GM12878 (cell line): ENCODE results near the gene HOMER2. TPM values are rescaled to one million over a fixed set of nuclear protein-coding genes. Genes with fewer than 3 reads are reported as not detected.

Source experiments
- ATAC-seq: fragments of 200-7000 bp; cut with Tn5 transposase; 3 replicates; pipeline ENCODE4 v1.9.1; 2020; ENCODE audit warnings: mild to moderate bottlenecking, moderate library complexity
- BruUV-seq: library from RNA; stranded (reverse); fragments of 400-500 nt; replicated peaks from 2 replicates; lab custom pipeline; 2021; lab: Mats Ljungman, UMichigan
- CTCF ChIA-PET: fragments of 300-600 bp; sonication (Branson Sonifier 250); formaldehyde crosslinking; extraction: SDS; loops from one replicate; lab custom pipeline; 2021; ENCODE audit warnings: inconsistent platforms; lab: Yijun Ruan, JAX
- POLR2A ChIA-PET: fragments of 350-600 bp; formaldehyde crosslinking; extraction: SDS; loops from one replicate; lab custom pipeline; 2021; ENCODE audit warnings: inconsistent platforms; lab: Charles Lee
- RAD21 ChIA-PET: fragments of 300-600 bp; sonication (Branson Sonifier 250); formaldehyde crosslinking; loops from one replicate; lab custom pipeline; 2023; ENCODE audit warnings: antibody characterized with exemption; ENCODE audit not compliant: unreplicated experiment; lab: Charles Lee
- SMC1A ChIA-PET: fragments of 300-600 bp; sonication (Branson Sonifier 250); formaldehyde crosslinking; loops from one replicate; lab custom pipeline; 2023; ENCODE audit not compliant: unreplicated experiment, uncharacterized antibody; lab: Charles Lee
- DNase-seq: peaks from one replicate; pipeline ENCODE4 v3.0.0-alpha.2; 2011; ENCODE audit warnings: low read depth, low spot score
- FAIRE-seq: peaks from 3 replicates; lab custom pipeline; 2011; peaks lifted over from hg19 to GRCh38; lab: Jason Lieb, UNC
- H2AFZ ChIP-seq: 2 replicates; pipeline ENCODE4 v1.6.0; 2011; ENCODE audit warnings: low read depth, low read length, control low read depth; ENCODE audit not compliant: control insufficient read depth
- H3K27ac ChIP-seq: 2 replicates; pipeline ENCODE4 v1.5.1; 2011; ENCODE audit warnings: control low read depth; ENCODE audit not compliant: control insufficient read depth, insufficient read depth
- H3K27me3 ChIP-seq, 2 experiments: replicated peaks in 1 of 2; 2 replicates each; pipeline versions ENCODE4 v1.6.0 to v1.6.1; 2011; ENCODE audit warnings: low read length in 1 of 2; ENCODE audit not compliant: control insufficient read depth in 2 of 2, insufficient read depth in 2 of 2
- H3K36me3 ChIP-seq, 2 experiments: 2 replicates each; pipeline ENCODE4 v1.5.1; 2011; ENCODE audit warnings: low read length in 1 of 2; ENCODE audit not compliant: control insufficient read depth in 2 of 2, insufficient read depth in 2 of 2
- H3K4me1 ChIP-seq: 2 replicates; pipeline ENCODE4 v1.6.1; 2011; ENCODE audit warnings: mild to moderate bottlenecking, low read length, moderate library complexity, mixed read lengths; ENCODE audit not compliant: control insufficient read depth, insufficient read depth
- H3K4me2 ChIP-seq: 2 replicates; pipeline ENCODE4 v1.6.0; 2011; ENCODE audit warnings: control low read depth; ENCODE audit not compliant: control insufficient read depth, insufficient read depth
- H3K4me3 ChIP-seq: fragments of 200-600 bp; sonication (generic); 2 replicates; pipeline ENCODE4 v1.5.1; 2016
- H3K79me2 ChIP-seq: 2 replicates; pipeline ENCODE4 v1.6.0; 2011; ENCODE audit warnings: low read length; ENCODE audit not compliant: control insufficient read depth, insufficient read depth
- H3K9ac ChIP-seq: 2 replicates; pipeline ENCODE4 v1.8.0; 2011; ENCODE audit warnings: low read length, control low read depth, mixed read lengths; ENCODE audit not compliant: control insufficient read depth, insufficient read depth
- H3K9me3 ChIP-seq: replicated peaks from 3 replicates; pipeline ENCODE4 v1.5.1; 2011; ENCODE audit warnings: mild to moderate bottlenecking, low read length; ENCODE audit not compliant: control insufficient read depth, insufficient read depth
- H4K20me1 ChIP-seq: 2 replicates; pipeline ENCODE4 v1.6.0; 2011; ENCODE audit not compliant: control insufficient read depth, insufficient read depth
- CBX5 ChIP-seq: sonication (generic); IDR thresholded peaks from 2 replicates; pipeline ENCODE4 v1.6.1; 2016; ENCODE audit warnings: low read depth, moderate library complexity, mild to moderate bottlenecking, inconsistent platforms
- CEBPB ChIP-seq, 2 experiments: fragments of 150-350 bp in 1 of 2; IDR thresholded peaks; 2 replicates each; pipeline ENCODE4 v1.6.1; 2012 to 2014; ENCODE audit warnings: low read depth in 2 of 2, low read length in 2 of 2, borderline replicate concordance in 1 of 2, inconsistent platforms in 1 of 2
- CREM ChIP-seq: IDR thresholded peaks from 2 replicates; pipeline ENCODE4 v1.6.1; 2014; ENCODE audit warnings: antibody characterized with exemption, low read depth
- EP300 ChIP-seq, 2 experiments: fragments of 150-350 bp in 1 of 2; IDR thresholded peaks; 2 replicates each; pipeline ENCODE4 v1.6.1; 2011 to 2012; ENCODE audit warnings: low read depth in 2 of 2, low read length in 2 of 2, borderline replicate concordance in 1 of 2, improper control_type of control experiment in 1 of 2, inconsistent platforms in 1 of 2; ENCODE audit not compliant: control insufficient read depth in 1 of 2
- RAD21 ChIP-seq: IDR thresholded peaks from 2 replicates; pipeline ENCODE4 v1.6.1; 2011; ENCODE audit warnings: mild to moderate bottlenecking, low read depth, low read length, moderate library complexity; ENCODE audit not compliant: insufficient read depth
- RELA ChIP-seq: fragments of 450-650 bp; IDR thresholded peaks from 2 replicates; pipeline ENCODE4 v1.8.0; 2014; ENCODE audit warnings: borderline replicate concordance; ENCODE audit not compliant: partially characterized antibody
- RUNX3 ChIP-seq: IDR thresholded peaks from 2 replicates; pipeline ENCODE4 v1.6.1; 2012; ENCODE audit warnings: low read length, inconsistent platforms
- TAF1 ChIP-seq: IDR thresholded peaks from 2 replicates; pipeline ENCODE4 v1.6.1; 2011; ENCODE audit warnings: mild to moderate bottlenecking, low read depth, low read length, borderline replicate concordance
- WRNIP1 ChIP-seq: IDR thresholded peaks from 2 replicates; pipeline ENCODE4 v1.6.1; 2011; ENCODE audit warnings: low read depth, low read length, improper control_type of control experiment, borderline replicate concordance
- WGBS: methylation state at CpG from one replicate; pipeline ENCODE4 v1.1.6; 2016; ENCODE audit warnings: low lambda C conversion rate; ENCODE audit not compliant: insufficient replicate concordance, insufficient coverage; ENCODE audit errors: missing lambda C conversion rate; 5-methylcytosine and 5-hydroxymethylcytosine counted together
- in situ Hi-C: fragments of 300-500 bp; cut with MboI; formaldehyde crosslinking; loops from 9 replicates; pipeline ENCODE4 v1.14.3; 2018; ENCODE audit warnings: mixed read lengths
- intact Hi-C: fragments of 100-400 bp; cut with micrococcal nuclease; formaldehyde crosslinking; loops from one replicate; pipeline ENCODE4 v1.14.2; 2022; ENCODE audit not compliant: unreplicated experiment
- polyA plus RNA-seq, 11 experiments: library from polyadenylated mRNA; depleted of rRNA in 4 of 11; unstranded in 6 of 11; stranded (reverse) in 5 of 11; fragments of >200 nt; fragmentation: Nextera tagmentation in 4 of 11; fragmentation: Illumina TruSeq in 1 of 11; extraction: Ambion mirVana in 4 of 11; extraction: Trizol in 1 of 11; gene quantifications; 1 replicate in 1 of 11; 2 replicates in 10 of 11; pipeline versions ENCODE4 v1.2.1 to v1.2.3, GENCODE V29; 2011 to 2016; ENCODE audit warnings: inconsistent platforms in 2 of 11, missing spikeins in 2 of 11, low read depth in 1 of 11
- total RNA-seq, 4 experiments: library from RNA; depleted of rRNA in 3 of 4; stranded (reverse); fragments of >200 nt in 3 of 4; fragmentation: Illumina TruSeq in 1 of 4; extraction: Trizol in 1 of 4; gene quantifications; 2 replicates each; pipeline versions ENCODE4 v1.2.1 to v1.2.3, GENCODE V29; 2013 to 2021
- TF ChIP-seq, protein P1 (sequence below): fragments of 450-650 bp; IDR thresholded peaks from 2 replicates; pipeline ENCODE4 v1.6.1; 2016; ENCODE audit warnings: mild to moderate bottlenecking
- TF ChIP-seq, protein P2 (sequence below): fragments of 150-350 bp; IDR thresholded peaks from 2 replicates; pipeline ENCODE4 v1.6.1; 2014; ENCODE audit warnings: mild to moderate bottlenecking, low read depth, low read length
- TF ChIP-seq, protein P3 (sequence below): IDR thresholded peaks from 2 replicates; pipeline ENCODE4 v1.6.1; 2012; ENCODE audit warnings: improper control_type of control experiment, low read depth, low read length; ENCODE audit not compliant: insufficient replicate concordance
- TF ChIP-seq, protein P4 (sequence below): fragments of 450-650 bp; IDR thresholded peaks from 2 replicates; pipeline ENCODE4 v1.6.1; 2014; ENCODE audit warnings: mild to moderate bottlenecking

Gene HOMER2
- total and polyA plus RNA-seq, 10 of the 15 experiments (the other 5 are each of a cell fraction or from before 2014, with no cell fraction given), result 0.60 to 5.0 (median 1.8) TPM

DNA sequence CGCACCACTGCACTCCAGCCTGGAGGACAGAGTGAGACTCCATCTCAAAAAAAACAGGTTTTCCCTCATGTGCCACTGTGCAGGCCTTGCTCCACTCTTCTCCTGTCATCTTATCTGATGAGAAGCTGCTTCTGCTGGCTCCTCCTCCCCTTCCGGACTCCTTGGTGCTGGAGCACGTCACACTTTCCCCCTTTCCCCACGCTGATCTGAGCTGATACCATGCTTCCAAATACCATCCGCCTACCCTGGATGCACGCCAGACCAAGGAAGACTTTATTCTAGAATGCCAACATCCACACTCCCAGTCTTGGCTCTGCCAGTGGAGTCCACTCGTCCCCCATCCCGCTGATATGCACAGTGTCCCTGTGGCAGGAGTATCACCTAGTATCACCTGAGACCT, 31.3 kb downstream of the HOMER2 start (continued):
- TF ChIP-seq, protein P1, sequence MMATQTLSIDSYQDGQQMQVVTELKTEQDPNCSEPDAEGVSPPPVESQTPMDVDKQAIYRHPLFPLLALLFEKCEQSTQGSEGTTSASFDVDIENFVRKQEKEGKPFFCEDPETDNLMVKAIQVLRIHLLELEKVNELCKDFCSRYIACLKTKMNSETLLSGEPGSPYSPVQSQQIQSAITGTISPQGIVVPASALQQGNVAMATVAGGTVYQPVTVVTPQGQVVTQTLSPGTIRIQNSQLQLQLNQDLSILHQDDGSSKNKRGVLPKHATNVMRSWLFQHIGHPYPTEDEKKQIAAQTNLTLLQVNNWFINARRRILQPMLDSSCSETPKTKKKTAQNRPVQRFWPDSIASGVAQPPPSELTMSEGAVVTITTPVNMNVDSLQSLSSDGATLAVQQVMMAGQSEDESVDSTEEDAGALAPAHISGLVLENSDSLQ, result no peak
- no peak for TF ChIP-seq CBX5

DNA sequence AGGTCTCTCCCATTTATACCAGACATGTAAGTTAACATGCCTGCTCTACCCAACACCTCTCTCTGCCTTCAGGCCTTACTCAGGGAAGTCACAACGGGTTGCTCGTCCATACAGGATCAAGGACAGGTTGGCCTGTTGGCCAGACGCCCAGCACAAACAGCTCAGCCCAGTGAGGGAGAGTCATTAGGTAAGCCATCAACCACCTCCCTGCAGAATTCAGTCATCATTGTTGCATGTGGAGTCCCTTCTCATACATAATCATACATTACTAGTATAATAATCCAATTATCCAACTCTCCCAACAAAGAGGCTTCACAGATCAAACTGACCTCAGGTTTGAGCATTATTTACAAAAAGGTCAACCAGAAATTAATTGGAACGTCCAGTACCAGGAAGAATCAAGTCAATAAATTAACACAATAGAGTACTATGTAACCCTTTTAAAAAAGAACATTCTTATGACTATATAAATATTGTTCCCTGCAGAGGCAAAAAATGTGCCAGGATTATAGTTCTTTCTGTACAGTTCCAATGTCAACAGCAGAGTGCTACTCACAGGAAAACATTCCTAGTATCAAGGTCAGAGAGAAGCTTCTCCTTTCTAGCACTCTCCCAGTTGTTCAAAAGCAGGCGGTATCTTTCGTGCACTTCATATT, 33.2 kb downstream of the HOMER2 start:
- H3K4me3 ChIP-seq, result no peak overlapping the region
- ATAC-seq (no peak), FAIRE-seq (no peak), DNase-seq (no peak)
- in situ Hi-C loops (no loop called here), intact Hi-C loops (no loop called here)
- H3K4me1 ChIP-seq, result no peaks in the 10 kb centered on the region
- no peak overlapping the region for H3K9ac ChIP-seq
- no peak overlapping the region for H2AFZ ChIP-seq
- BruUV-seq, result no TSS peak
- H3K27me3 ChIP-seq, result peaks cover 1 to 5% of the 10 kb centered on the region in 2 experiments; a peak in 3 of 4 replicates
- H3K36me3 ChIP-seq, result no peaks in the 10 kb centered on the region
- RAD21 ChIA-PET, result no interaction called here
- H3K9me3 ChIP-seq, result no peaks in the 10 kb centered on the region
- 35% methylated on average over 6 of the region's 6 CpGs for WGBS
- H3K27ac ChIP-seq, result no peak overlapping the region
- H3K79me2 ChIP-seq, result no peaks in the 10 kb centered on the region
- POLR2A ChIA-PET, result no interaction called here
- SMC1A ChIA-PET, result no interaction called here
- H4K20me1 ChIP-seq, result no peaks in the 10 kb centered on the region
- CTCF ChIA-PET, result interaction anchor here (1.1 kb wide), 1 partner anchor 77 kb away, joined by 3 read pairs; no protein-coding TSS in a partner anchor
- no peak overlapping the region for H3K4me2 ChIP-seq
- TF ChIP-seq, protein P2, sequence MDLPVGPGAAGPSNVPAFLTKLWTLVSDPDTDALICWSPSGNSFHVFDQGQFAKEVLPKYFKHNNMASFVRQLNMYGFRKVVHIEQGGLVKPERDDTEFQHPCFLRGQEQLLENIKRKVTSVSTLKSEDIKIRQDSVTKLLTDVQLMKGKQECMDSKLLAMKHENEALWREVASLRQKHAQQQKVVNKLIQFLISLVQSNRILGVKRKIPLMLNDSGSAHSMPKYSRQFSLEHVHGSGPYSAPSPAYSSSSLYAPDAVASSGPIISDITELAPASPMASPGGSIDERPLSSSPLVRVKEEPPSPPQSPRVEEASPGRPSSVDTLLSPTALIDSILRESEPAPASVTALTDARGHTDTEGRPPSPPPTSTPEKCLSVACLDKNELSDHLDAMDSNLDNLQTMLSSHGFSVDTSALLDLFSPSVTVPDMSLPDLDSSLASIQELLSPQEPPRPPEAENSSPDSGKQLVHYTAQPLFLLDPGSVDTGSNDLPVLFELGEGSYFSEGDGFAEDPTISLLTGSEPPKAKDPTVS, result no peak
- TF ChIP-seq, protein P3, sequence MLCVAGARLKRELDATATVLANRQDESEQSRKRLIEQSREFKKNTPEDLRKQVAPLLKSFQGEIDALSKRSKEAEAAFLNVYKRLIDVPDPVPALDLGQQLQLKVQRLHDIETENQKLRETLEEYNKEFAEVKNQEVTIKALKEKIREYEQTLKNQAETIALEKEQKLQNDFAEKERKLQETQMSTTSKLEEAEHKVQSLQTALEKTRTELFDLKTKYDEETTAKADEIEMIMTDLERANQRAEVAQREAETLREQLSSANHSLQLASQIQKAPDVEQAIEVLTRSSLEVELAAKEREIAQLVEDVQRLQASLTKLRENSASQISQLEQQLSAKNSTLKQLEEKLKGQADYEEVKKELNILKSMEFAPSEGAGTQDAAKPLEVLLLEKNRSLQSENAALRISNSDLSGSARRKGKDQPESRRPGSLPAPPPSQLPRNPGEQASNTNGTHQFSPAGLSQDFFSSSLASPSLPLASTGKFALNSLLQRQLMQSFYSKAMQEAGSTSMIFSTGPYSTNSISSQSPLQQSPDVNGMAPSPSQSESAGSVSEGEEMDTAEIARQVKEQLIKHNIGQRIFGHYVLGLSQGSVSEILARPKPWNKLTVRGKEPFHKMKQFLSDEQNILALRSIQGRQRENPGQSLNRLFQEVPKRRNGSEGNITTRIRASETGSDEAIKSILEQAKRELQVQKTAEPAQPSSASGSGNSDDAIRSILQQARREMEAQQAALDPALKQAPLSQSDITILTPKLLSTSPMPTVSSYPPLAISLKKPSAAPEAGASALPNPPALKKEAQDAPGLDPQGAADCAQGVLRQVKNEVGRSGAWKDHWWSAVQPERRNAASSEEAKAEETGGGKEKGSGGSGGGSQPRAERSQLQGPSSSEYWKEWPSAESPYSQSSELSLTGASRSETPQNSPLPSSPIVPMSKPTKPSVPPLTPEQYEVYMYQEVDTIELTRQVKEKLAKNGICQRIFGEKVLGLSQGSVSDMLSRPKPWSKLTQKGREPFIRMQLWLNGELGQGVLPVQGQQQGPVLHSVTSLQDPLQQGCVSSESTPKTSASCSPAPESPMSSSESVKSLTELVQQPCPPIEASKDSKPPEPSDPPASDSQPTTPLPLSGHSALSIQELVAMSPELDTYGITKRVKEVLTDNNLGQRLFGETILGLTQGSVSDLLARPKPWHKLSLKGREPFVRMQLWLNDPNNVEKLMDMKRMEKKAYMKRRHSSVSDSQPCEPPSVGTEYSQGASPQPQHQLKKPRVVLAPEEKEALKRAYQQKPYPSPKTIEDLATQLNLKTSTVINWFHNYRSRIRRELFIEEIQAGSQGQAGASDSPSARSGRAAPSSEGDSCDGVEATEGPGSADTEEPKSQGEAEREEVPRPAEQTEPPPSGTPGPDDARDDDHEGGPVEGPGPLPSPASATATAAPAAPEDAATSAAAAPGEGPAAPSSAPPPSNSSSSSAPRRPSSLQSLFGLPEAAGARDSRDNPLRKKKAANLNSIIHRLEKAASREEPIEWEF, result no peak
- TF ChIP-seq RAD21 (no peak), CREM (no peak), EP300 (IDR thresholded peaks at IDR 0.05; ENCODE audit: borderline replicate concordance in 1 of 2, control insufficient read depth in 1 of 2, low read depth in 2 of 2, low read length in 2 of 2) (no peak), WRNIP1 (no peak), CEBPB (IDR thresholded peaks at IDR 0.05; ENCODE audit: borderline replicate concordance in 1 of 2, low read depth in 2 of 2, low read length in 2 of 2) (no peak), TAF1 (no peak), RELA (no peak), RUNX3 (no peak)
- TF ChIP-seq, protein P4, sequence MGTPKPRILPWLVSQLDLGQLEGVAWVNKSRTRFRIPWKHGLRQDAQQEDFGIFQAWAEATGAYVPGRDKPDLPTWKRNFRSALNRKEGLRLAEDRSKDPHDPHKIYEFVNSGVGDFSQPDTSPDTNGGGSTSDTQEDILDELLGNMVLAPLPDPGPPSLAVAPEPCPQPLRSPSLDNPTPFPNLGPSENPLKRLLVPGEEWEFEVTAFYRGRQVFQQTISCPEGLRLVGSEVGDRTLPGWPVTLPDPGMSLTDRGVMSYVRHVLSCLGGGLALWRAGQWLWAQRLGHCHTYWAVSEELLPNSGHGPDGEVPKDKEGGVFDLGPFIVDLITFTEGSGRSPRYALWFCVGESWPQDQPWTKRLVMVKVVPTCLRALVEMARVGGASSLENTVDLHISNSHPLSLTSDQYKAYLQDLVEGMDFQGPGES, result no peak
